Type B pancreatic cell (in vitro differentiated cells): ENCODE measurements around the gene YARS1. TPM values are rescaled to one million over a fixed set of nuclear protein-coding genes. Genes with fewer than 3 reads are reported as not detected.

Experiments used
- DNase-seq: peaks from one replicate; pipeline ENCODE4 v3.0.0; 2021; ENCODE audit warnings: mixed read lengths; ENCODE audit not compliant: unreplicated experiment; ENCODE audit errors: extremely low spot score
- H3K27ac Mint-ChIP-seq: 2 replicates; pipeline ENCODE4 v1.8.0; 2021; ENCODE audit warnings: mild to moderate bottlenecking, mixed read lengths
- H3K27me3 Mint-ChIP-seq: 2 replicates; pipeline ENCODE4 v1.8.0; 2021; ENCODE audit warnings: mixed read lengths
- H3K36me3 Mint-ChIP-seq: 2 replicates; pipeline ENCODE4 v1.8.0; 2021; ENCODE audit warnings: mixed read lengths
- H3K4me1 Mint-ChIP-seq: one replicate; pipeline ENCODE4 v1.8.0; 2021; ENCODE audit warnings: mixed read lengths; ENCODE audit not compliant: unreplicated experiment
- H3K4me3 Mint-ChIP-seq: 2 replicates; pipeline ENCODE4 v1.8.0; 2021; ENCODE audit warnings: mild to moderate bottlenecking, mixed read lengths
- H3K9me3 Mint-ChIP-seq: 2 replicates; pipeline ENCODE4 v1.8.0; 2021; ENCODE audit warnings: mixed read lengths
- CTCF ChIP-seq: fragments of 200-600 bp; sonication (generic); conservative IDR thresholded peaks from 2 replicates; pipeline ENCODE4 v1.5.0; 2021; ENCODE audit warnings: antibody characterized with exemption, mild to moderate bottlenecking
- total RNA-seq: library from RNA; stranded (reverse); gene quantifications from 2 replicates; pipeline ENCODE4 v1.2.1, GENCODE V29; 2021; ENCODE audit warnings: low replicate concordance

The YARS1 gene
- total RNA-seq, 1 donor from 2014 or later, result 83.7 TPM

- no peaks in the 10 kb centered on the region for H3K4me1 Mint-ChIP-seq
- no peak overlapping the region for H3K4me3 Mint-ChIP-seq
Measured at GRCh38 chr1:32786856-32787255, 30.3 kb downstream of the YARS1 start.

DNA sequence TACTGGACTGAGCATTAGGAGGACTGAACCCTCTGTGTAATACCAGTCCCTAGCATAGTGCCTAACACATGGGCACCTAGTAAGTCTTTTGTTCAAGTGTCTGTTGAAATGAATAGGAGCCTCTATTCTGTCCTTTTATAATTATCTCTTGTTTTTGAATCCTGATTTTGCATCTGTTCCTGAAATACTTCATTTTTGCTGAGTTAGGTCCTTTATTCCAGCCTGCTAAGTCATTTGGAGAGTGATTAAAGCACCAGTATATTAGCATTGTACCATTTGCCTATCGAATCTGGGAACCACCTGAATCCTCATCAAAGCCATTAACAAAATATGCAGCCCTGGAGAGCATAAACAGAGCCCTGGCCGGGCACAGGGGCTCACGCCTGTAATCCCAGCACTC is 32.3 kb downstream of the YARS1 start:
- Mint-ChIP-seq H3K4me1 (no peaks in the 10 kb centered on the region), H3K36me3 (peaks cover 21% of the 10 kb centered on the region), H3K9me3 (no peaks in the 10 kb centered on the region), H3K27me3 (no peaks in the 10 kb centered on the region), H3K27ac (no peak overlapping the region), H3K4me3 (no peak overlapping the region)
- no peak for TF ChIP-seq CTCF
- no peak for DNase-seq

More at GRCh38 chr1:32786856-32787255, 30.3 kb downstream of the YARS1 start:
- Mint-ChIP-seq H3K36me3 (peaks cover 18% of the 10 kb centered on the region), H3K27me3 (no peaks in the 10 kb centered on the region), H3K9me3 (no peaks in the 10 kb centered on the region), H3K27ac (no peak overlapping the region)
- no peak for DNase-seq
- peak; percentile 71 for TF ChIP-seq CTCF

DNA sequence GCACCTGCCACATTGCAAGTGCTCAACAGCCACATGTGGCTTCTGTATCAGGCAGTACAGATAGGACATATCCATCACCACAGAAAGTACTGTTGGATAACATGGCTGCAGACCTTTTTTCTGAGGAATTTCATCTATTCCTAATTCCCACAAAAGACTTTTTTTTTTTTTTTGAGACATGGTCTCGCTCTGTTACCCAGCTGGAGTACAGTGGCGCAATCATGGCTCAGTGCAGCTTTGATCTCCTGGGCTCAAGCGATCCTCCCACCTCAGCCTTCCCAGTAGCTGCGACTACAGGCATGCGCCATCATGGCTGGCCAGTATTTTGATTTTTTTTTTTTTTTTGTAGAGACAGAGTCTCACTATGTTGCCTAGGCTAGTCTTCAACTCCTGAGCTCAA is 33.3 kb downstream of the YARS1 start:
- no peak for TF ChIP-seq CTCF
- Mint-ChIP-seq H3K4me1 (no peaks in the 10 kb centered on the region), H3K36me3 (peaks cover 24% of the 10 kb centered on the region), H3K4me3 (no peak overlapping the region), H3K27me3 (no peaks in the 10 kb centered on the region), H3K27ac (no peak overlapping the region), H3K9me3 (no peaks in the 10 kb centered on the region)
- DNase-seq, result no peak

DNA sequence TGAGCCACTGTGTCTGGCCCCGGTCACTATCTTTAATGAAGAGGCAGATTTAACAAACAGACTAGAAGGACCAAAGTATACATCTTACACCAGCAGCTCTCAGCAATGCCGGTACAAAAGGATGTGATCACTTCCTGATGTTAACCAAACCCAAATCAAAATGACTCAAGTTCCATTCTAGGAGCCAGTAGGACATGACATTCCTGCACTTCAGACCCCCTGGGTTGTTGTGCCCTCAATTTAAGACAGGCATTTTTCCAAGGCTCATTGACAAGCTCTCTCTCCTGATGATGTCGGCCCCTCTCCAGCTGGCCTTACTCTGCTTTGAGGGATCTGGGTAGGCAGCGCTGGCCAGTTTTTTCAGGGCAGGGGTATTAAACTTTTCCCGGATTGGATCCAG is 35.1 kb downstream of the YARS1 start:
- no peak for TF ChIP-seq CTCF
- no peak for DNase-seq
- H3K4me1 Mint-ChIP-seq, result no peaks in the 10 kb centered on the region
- no peaks in the 10 kb centered on the region for H3K9me3 Mint-ChIP-seq
- no peak overlapping the region for H3K27ac Mint-ChIP-seq
- H3K27me3 Mint-ChIP-seq, result no peaks in the 10 kb centered on the region
- peaks cover 31% of the 10 kb centered on the region for H3K36me3 Mint-ChIP-seq
- H3K4me3 Mint-ChIP-seq, result no peak overlapping the region

- no peak for TF ChIP-seq CTCF
- peaks cover 4% of the 10 kb centered on the region for H3K4me1 Mint-ChIP-seq
- no peaks in the 10 kb centered on the region for H3K9me3 Mint-ChIP-seq
- H3K4me3 Mint-ChIP-seq, result no peak overlapping the region
- H3K27me3 Mint-ChIP-seq, result no peaks in the 10 kb centered on the region
- peaks cover 32% of the 10 kb centered on the region for H3K36me3 Mint-ChIP-seq
- no peak for DNase-seq
- H3K27ac Mint-ChIP-seq, result no peak overlapping the region
Measured at GRCh38 chr1:32780628-32781234, 36.4 kb downstream of the YARS1 start.

- Mint-ChIP-seq H3K4me3 (no peak overlapping the region), H3K27ac (no peak overlapping the region), H3K4me1 (peaks cover 7% of the 10 kb centered on the region), H3K27me3 (no peaks in the 10 kb centered on the region), H3K36me3 (peaks cover 33% of the 10 kb centered on the region), H3K9me3 (no peaks in the 10 kb centered on the region)
- DNase-seq, result no peak
- TF ChIP-seq CTCF, result no peak
Measured at GRCh38 chr1:32780005-32780404, 37.2 kb downstream of the YARS1 start.
